ENCODE results near the gene ATXN10.

GRCh38 chr22:45720839-45721378 lies 49.3 kb downstream of the ATXN10 start:
- TF ChIP-seq CREB1 (CRISPR knock-in tag; IDR thresholded peaks at IDR 0.05; ENCODE audit: low read depth) (no peak), EZH2 (IDR thresholded peaks at IDR 0.05; ENCODE audit: low read depth, unreplicated experiment) (no peak), POLR2AphosphoS5 (IDR thresholded peaks at IDR 0.05; ENCODE audit: low read depth) (no peak), JUNB (IDR thresholded peaks at IDR 0.05; ENCODE audit: unreplicated experiment) (no peak)
- TF ChIP-seq, protein P1, sequence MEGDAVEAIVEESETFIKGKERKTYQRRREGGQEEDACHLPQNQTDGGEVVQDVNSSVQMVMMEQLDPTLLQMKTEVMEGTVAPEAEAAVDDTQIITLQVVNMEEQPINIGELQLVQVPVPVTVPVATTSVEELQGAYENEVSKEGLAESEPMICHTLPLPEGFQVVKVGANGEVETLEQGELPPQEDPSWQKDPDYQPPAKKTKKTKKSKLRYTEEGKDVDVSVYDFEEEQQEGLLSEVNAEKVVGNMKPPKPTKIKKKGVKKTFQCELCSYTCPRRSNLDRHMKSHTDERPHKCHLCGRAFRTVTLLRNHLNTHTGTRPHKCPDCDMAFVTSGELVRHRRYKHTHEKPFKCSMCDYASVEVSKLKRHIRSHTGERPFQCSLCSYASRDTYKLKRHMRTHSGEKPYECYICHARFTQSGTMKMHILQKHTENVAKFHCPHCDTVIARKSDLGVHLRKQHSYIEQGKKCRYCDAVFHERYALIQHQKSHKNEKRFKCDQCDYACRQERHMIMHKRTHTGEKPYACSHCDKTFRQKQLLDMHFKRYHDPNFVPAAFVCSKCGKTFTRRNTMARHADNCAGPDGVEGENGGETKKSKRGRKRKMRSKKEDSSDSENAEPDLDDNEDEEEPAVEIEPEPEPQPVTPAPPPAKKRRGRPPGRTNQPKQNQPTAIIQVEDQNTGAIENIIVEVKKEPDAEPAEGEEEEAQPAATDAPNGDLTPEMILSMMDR (conservative IDR thresholded peaks at IDR 0.05; ENCODE audit: low read depth in 2 of 2): no peak

All from GM23338 (cell line).